Stimulated activated CD8-positive, alpha-beta memory T cell treated with anti-CD3 and anti-CD28 coated beads, Interleukin-15, amount 100 ng/mL, for 4 hours (primary cell): ENCODE measurements around the gene USE1.

ENCODE experiments used
- DNase-seq, 2 donors: peaks; one replicate each; pipeline ENCODE4 v3.0.0-alpha.2; 2020; ENCODE audit warnings: low read depth in 2 of 2

USE1 gene

GRCh38 chr19:17235971-17236777 is 21.0 kb downstream of the USE1 start:
- DNase-seq: no peak

- no peak for DNase-seq
Observed at GRCh38 chr19:17236811-17237543, 21.8 kb downstream of the USE1 start.

- no peak for DNase-seq
Observed at GRCh38 chr19:17237747-17238706, 22.9 kb downstream of the USE1 start.

- no peak for DNase-seq
Observed at GRCh38 chr19:17240062-17240752, 25.1 kb downstream of the USE1 start.

GRCh38 chr19:17240826-17241399 is 25.8 kb downstream of the USE1 start:
- DNase-seq: no peak

GRCh38 chr19:17242431-17243208 is 27.5 kb downstream of the USE1 start:
- no peak for DNase-seq

GRCh38 chr19:17243211-17243829 is 28.2 kb downstream of the USE1 start:
- no peak for DNase-seq

- no peak for DNase-seq
Observed at GRCh38 chr19:17243830-17244617, 28.9 kb downstream of the USE1 start.

- no peak for DNase-seq
Observed at GRCh38 chr19:17244618-17245534, 29.7 kb downstream of the USE1 start.

GRCh38 chr19:17245535-17245984 is 30.4 kb downstream of the USE1 start, which contains the start of gene NR2F6:
Gene NR2F6, minus strand, starts transcription at chr19:17245919. Its CDS starts 699 bp downstream, at chr19:17245220.
- DNase-seq: no peak

GRCh38 chr19:17246681-17247425 is 31.7 kb downstream of the USE1 start:
- DNase-seq: no peak

GRCh38 chr19:17248011-17248776 is 33.0 kb downstream of the USE1 start:
- DNase-seq: no peak

GRCh38 chr19:17249887-17250548 is 34.9 kb downstream of the USE1 start:
- DNase-seq: no peak

- no peak for DNase-seq
Observed at GRCh38 chr19:17254636-17255035, 39.5 kb downstream of the USE1 start.

- DNase-seq: no peak
Observed at GRCh38 chr19:17255150-17255621, 40.0 kb downstream of the USE1 start.
